ENCODE results near the gene LMAN2. TPM values are rescaled to one million over a fixed set of nuclear protein-coding genes. Genes with fewer than 3 reads are reported as not detected.

The LMAN2 gene
- total RNA-seq, 2 donors from 2014 or later: 137 to 185 TPM

DNA sequence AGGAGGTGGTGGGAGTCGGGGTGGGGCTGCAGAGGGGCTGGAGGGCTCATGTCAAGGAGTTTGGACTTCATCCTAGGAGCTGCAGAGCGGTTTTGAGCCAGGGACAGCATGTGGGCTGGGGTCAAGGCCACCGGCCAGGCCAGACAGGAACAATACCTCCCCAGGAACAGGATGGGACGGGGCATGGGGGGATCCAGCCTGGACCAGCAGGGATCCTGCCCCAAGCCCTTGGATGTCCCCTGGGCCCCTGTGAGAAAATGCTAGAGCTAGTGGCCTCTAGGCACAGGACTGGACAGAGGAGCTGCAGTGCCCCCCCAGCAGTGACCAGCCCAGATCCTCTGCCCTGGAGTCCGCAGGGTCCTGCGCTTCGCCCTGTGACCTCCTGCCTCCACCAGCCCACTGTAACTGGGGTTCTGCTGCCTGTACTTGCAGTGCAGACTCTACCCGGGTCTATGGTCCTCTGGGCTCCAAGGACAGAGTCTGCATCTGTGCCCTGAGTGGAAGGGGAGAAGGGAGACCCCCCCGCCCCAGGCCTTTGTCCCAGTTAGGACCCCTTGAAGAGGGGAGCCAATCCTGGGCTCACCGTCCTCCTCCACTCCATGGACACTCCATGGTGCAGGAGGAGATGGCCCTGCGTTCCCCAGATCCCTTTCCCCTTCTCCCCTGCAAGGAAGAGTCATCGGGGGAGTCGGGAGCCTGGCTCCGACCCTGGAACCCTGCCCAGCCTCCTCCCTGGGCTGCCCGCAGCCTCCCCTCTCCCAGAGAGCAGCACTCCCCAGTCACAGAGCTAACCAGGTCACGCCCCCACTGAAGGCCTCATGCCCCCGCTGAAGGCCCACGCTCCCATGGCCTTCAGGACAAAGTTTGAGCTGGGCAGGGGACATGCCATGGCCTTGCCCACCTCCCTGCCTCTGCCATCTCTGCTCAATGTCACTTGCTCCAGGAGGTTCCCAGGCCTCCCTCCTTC is 36.8 kb downstream of the LMAN2 start:
- intact Hi-C loops (cut with DNase I): loop anchor here (5.0 to 10.0 kb wide), 3 partner anchors 138 to 200 kb away; no protein-coding TSS in a partner anchor
- no peak for DNase-seq

GRCh38 chr5:177313561-177314259 is 37.8 kb downstream of the LMAN2 start:
- Histone ChIP-seq H3K4me3 (no peak overlapping the region), H3K4me1 (peaks cover 32% of the 10 kb centered on the region), H3K36me3 (no peaks in the 10 kb centered on the region), H3K9ac (ENCODE audit: low read depth in 2 of 2, low read length in 2 of 2) (no peak overlapping the region), H3K9me3 (no peaks in the 10 kb centered on the region), H3K27me3 (no peaks in the 10 kb centered on the region), H3K27ac (no peak overlapping the region)
- DNase-seq: no peak
- TF ChIP-seq, protein P1, sequence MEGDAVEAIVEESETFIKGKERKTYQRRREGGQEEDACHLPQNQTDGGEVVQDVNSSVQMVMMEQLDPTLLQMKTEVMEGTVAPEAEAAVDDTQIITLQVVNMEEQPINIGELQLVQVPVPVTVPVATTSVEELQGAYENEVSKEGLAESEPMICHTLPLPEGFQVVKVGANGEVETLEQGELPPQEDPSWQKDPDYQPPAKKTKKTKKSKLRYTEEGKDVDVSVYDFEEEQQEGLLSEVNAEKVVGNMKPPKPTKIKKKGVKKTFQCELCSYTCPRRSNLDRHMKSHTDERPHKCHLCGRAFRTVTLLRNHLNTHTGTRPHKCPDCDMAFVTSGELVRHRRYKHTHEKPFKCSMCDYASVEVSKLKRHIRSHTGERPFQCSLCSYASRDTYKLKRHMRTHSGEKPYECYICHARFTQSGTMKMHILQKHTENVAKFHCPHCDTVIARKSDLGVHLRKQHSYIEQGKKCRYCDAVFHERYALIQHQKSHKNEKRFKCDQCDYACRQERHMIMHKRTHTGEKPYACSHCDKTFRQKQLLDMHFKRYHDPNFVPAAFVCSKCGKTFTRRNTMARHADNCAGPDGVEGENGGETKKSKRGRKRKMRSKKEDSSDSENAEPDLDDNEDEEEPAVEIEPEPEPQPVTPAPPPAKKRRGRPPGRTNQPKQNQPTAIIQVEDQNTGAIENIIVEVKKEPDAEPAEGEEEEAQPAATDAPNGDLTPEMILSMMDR (IDR thresholded peaks at IDR 0.05): no peak
- intact Hi-C loops (cut with DNase I): loop anchor here (5.0 to 10.0 kb wide), 2 partner anchors 189 to 199 kb away; no protein-coding TSS in a partner anchor

More for the DNA sequence above, 36.8 kb downstream of the LMAN2 start:
- Histone ChIP-seq H3K4me1 (peaks cover 29% of the 10 kb centered on the region), H3K27ac (no peak overlapping the region), H3K9me3 (no peaks in the 10 kb centered on the region), H3K36me3 (no peaks in the 10 kb centered on the region), H3K9ac (ENCODE audit: low read depth in 2 of 2, low read length in 2 of 2) (no peak overlapping the region), H3K4me3 (no peak overlapping the region), H3K27me3 (no peaks in the 10 kb centered on the region)
- TF ChIP-seq, protein P1 (IDR thresholded peaks at IDR 0.05): no peak

DNA sequence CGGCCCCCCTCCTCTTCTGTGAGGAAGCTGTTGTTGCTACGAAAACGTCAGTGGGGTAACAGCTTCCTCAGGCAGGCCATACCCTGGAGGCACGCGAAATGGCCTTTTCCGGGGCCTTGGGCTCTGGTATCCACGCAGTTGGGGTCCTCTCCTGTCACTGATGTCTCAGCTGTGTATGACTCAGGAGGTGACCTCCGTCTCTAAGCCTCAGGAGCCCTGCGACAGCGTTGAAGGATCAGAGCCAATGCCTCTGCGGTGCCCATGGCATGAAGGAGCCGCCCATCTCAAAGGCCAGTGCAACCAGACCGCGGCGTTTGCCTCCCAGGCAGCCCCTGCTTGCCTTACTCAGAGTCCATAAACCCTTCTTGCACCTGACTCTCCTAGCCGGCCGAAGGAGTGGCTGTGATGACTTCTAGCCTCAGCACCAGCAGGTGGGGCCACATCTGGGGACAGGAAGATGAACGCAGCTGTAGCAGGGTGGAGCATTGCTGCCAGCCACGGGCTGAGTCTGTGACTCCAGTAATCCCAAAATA is 38.8 kb downstream of the LMAN2 start:
- H3K9me3 ChIP-seq: no peaks in the 10 kb centered on the region
- H3K36me3 ChIP-seq: no peaks in the 10 kb centered on the region
- H3K27ac ChIP-seq: peak overlapping the region; percentile 23
- no peak overlapping the region for H3K9ac ChIP-seq (ENCODE audit: low read depth in 2 of 2, low read length in 2 of 2)
- DNase-seq: peak; percentile 82
- TF ChIP-seq, protein P1 (IDR thresholded peaks at IDR 0.05): no peak
- H3K27me3 ChIP-seq: no peaks in the 10 kb centered on the region
- H3K4me1 ChIP-seq: peaks cover 32% of the 10 kb centered on the region
- H3K4me3 ChIP-seq: peak overlapping the region; percentile 56
- intact Hi-C loops (cut with DNase I): loop anchor here (5.0 to 10.0 kb wide), 2 partner anchors 190 to 198 kb away; no protein-coding TSS in a partner anchor

- intact Hi-C loops (cut with DNase I): loop anchor here (5.0 to 10.0 kb wide), 2 partner anchors 190 to 197 kb away; no protein-coding TSS in a partner anchor
- TF ChIP-seq, protein P1 (IDR thresholded peaks at IDR 0.05): no peak
- peaks cover 32% of the 10 kb centered on the region for H3K4me1 ChIP-seq
- peak; percentile 97 for DNase-seq
- peak within 1 kb of the TSS; percentile 61 to 68 for H3K9ac ChIP-seq (ENCODE audit: low read depth in 2 of 2, low read length in 2 of 2)
- peak within 1 kb of the TSS; percentile 41 for H3K27ac ChIP-seq
- no peaks in the 10 kb centered on the region for H3K9me3 ChIP-seq
- H3K27me3 ChIP-seq: no peaks in the 10 kb centered on the region
- H3K36me3 ChIP-seq: no peaks in the 10 kb centered on the region
- peak within 1 kb of the TSS; percentile 56 for H3K4me3 ChIP-seq
These were observed 39.5 kb downstream of the LMAN2 start, which contains the start of gene MXD3 for GRCh38 chr5:177311723-177312648. MXD3 (minus strand) TSS chr5:177311898; CDS start chr5:177311830, 68 bp downstream.
